K562 (cell line): Measurements from ENCODE around the gene ARHGAP18.

Experiments used
- ADNP ChIP-seq: fragments of 200-800 bp; sonication (Bioruptor generic); IDR thresholded peaks from 2 replicates; pipeline ENCODE4 v1.6.1; 2016; ENCODE audit warnings: missing genetic modification characterization, missing compliant biosample characterization
- CBX5 ChIP-seq: IDR thresholded peaks from 2 replicates; pipeline ENCODE4 v1.6.1; 2014; ENCODE audit warnings: low read depth, borderline replicate concordance
- ETV1 ChIP-seq: fragments of 450-650 bp; conservative IDR thresholded peaks from 2 replicates; pipeline ENCODE4 v1.6.1; 2016; ENCODE audit warnings: missing genetic modification characterization, control low read depth, low read depth, missing compliant biosample characterization
- HCFC1 ChIP-seq: IDR thresholded peaks from 2 replicates; pipeline ENCODE4 v1.6.1; 2012; ENCODE audit warnings: low read depth, low read length, improper control_type of control experiment
- MNT ChIP-seq, 2 experiments: fragments of 450-650 bp; conservative IDR thresholded peaks; 2 replicates each; pipeline ENCODE4 v1.6.1; 2017; ENCODE audit warnings: mild to moderate bottlenecking in 2 of 2, moderate library complexity in 2 of 2
- ZNF318 ChIP-seq, 2 experiments: fragments of 450-650 bp; IDR thresholded peaks; 2 replicates each; pipeline ENCODE4 v1.6.1; 2016; ENCODE audit warnings: mild to moderate bottlenecking in 2 of 2, borderline replicate concordance in 1 of 2, low read depth in 1 of 2, moderate library complexity in 1 of 2
- TF ChIP-seq, protein P1 (sequence below): fragments of 450-650 bp; conservative IDR thresholded peaks from 2 replicates; pipeline ENCODE4 v1.6.1; 2016; ENCODE audit warnings: missing genetic modification characterization, low read depth, mild to moderate bottlenecking, missing compliant biosample characterization, moderate library complexity

DNA sequence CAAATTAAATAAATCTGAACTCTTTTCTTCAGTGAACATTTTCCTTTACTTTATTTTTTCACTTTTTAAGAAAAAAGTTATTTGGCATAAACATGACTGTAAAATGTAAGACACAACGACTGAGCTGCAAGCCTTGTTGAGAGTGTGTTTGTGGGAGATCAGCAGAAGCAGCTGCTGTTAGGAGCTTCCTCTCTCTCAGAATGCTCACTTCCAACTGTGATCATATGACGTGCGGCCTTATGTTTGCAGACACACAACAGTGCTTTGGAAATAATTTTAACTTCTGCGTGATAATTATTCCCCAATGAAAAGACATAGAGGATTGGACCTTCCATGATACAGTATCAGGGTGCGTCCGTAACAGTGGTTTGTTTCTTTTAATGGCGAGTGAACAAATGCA, 104.0 kb downstream of the ARHGAP18 start:
- TF ChIP-seq, protein P1, sequence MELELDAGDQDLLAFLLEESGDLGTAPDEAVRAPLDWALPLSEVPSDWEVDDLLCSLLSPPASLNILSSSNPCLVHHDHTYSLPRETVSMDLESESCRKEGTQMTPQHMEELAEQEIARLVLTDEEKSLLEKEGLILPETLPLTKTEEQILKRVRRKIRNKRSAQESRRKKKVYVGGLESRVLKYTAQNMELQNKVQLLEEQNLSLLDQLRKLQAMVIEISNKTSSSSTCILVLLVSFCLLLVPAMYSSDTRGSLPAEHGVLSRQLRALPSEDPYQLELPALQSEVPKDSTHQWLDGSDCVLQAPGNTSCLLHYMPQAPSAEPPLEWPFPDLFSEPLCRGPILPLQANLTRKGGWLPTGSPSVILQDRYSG = no peak
- no peak for TF ChIP-seq ADNP (tag)
- no peak for TF ChIP-seq HCFC1
- TF ChIP-seq CBX5 = no peak
- TF ChIP-seq MNT (conservative IDR thresholded peaks at IDR 0.05) = no peak
- TF ChIP-seq ETV1 (tag) = no peak
- no peak for TF ChIP-seq ZNF318 (IDR thresholded peaks at IDR 0.05; ENCODE audit: borderline replicate concordance in 1 of 2, low read depth in 1 of 2)
